T47D (cell line): ENCODE results near the gene ATP11A.

Experiments
- DNase-seq, 2 experiments: peaks; one replicate each; pipeline versions ENCODE4 v3.0.0 to v3.0.0-alpha.2; 2011 to 2012; ENCODE audit warnings: low read depth in 1 of 2, low spot score in 1 of 2
- JUND ChIP-seq: IDR thresholded peaks from 2 replicates; pipeline ENCODE4 v1.6.1; 2012; ENCODE audit warnings: low read depth
- in situ Hi-C: cut with HindIII; loops from 2 replicates; pipeline ENCODE4 v1.10.0; 2016; ENCODE audit warnings: low sequenced_read_pairs, low pct_unique_long_range_greater_than_20kb

Gene ATP11A

DNA sequence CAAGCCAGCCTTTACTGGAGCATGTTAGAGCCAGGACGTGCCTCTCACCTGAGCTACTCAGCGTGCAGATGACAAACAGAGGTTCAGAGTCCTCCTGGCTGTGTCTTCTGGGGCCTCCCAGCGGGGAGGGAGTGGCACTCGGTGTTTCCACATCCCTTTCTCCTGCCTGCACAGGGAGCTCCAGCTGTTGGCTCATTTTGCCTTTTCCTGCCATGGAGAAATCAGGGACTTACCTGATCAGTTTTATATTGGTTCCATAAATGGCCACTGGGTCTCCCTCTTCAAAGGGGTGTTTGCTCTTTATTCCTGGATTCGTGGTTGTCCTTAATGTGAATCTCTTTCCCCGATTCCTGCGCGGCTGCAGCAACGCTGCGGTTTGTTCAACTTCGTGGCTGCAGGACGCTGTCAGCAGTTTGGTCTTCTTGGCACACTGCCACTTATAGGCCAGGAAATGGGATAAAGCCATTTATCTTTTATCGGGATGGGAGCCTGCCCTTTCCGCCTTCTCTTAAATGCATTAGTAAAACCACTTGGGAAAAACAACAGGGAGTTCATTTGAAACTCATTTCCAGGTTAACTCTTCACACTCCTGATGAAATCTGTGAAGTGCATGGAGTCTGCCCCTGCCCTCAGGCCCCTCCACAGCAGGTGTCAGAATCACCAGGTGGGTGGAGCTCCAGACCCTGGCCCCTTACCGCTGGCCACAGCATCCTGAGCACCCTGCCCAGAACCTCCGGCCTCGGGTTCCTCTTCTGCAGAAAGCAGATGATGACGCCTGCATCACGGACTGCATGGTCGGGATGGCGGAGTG lies 239.3 kb downstream of the ATP11A start:
- DNase-seq: no peak
- no peak for TF ChIP-seq JUND
- in situ Hi-C loops: no loop called here

DNA sequence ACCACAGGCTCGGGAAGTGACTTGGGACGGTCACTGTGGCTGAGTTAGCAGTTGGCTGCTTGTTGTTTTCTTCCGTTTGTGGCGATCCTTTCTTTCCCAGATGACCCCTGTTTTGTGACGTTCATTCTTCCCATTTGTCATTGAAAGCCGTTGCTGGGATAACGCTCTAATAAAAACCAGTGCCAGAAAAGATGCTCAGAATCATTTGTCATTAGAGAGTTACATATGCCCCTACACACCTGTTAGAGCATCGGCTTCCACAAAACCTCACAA lies 239.9 kb downstream of the ATP11A start:
- TF ChIP-seq JUND: no peak
- in situ Hi-C loops: no loop called here
- DNase-seq: no peak

DNA sequence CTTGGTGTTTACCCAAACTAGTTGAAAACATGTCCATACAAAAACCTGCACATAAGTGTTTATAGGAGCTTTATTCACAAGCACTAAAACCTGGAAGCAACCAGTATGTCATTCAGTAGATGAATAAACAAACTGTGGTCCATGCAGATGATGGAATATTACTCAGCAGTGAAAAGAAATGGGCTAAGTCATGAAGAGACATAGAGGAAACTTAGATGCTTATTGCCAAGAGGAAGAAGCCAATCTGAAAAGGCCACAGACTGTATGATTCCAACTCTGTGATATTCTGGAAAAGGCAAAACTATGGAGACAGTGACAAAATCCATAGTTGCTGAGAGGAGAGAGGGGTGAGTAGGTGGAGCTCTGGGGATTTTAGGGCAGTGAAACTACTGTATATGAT lies 240.4 kb downstream of the ATP11A start:
- TF ChIP-seq JUND: no peak
- DNase-seq: no peak
- in situ Hi-C loops: no loop called here

DNA sequence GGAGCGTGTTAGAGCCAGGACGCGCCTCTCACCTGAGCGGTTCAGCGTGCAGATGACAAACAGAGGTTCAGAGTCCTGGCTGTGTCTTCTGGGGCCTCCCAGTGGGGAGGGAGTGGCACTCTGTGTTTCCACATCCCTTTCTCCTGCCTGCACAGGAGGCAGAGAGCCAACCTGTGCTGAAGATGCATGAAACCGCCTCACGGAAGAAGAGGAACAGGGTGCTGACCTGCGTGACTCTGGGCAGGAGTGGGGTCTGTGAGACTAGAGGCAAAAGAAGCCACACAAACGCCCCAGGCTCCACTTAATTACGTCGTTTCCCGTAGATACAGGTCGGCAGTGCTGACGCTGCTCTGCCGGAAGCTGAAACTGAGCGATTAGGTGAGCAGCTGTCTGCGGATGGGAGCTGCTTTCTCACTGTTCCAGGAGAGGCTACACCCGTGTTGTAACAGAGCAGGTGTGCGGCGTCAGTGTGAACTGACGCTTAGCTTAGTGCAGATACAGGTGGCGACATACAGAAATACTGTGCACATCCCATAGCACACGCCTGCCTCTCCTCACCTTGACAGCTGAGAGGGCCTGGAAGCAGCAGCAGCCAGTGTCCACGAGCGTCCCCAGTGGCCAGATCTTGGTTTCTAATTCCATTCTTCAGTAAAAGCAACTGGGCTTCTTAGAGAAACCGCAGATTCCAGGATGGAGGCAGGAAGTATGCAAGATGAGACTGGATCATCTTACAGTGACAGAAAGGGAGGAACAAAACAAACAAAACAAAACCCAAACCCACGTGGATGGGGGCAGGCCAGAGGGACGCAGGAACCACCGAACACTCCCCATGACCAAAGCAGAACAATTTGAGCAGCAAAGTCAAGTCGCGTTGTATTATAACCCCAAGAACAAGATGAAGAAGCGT lies 241.4 kb downstream of the ATP11A start:
- in situ Hi-C loops: no loop called here
- no peak for TF ChIP-seq JUND
- peak; percentile 79 to 83 for DNase-seq

DNA sequence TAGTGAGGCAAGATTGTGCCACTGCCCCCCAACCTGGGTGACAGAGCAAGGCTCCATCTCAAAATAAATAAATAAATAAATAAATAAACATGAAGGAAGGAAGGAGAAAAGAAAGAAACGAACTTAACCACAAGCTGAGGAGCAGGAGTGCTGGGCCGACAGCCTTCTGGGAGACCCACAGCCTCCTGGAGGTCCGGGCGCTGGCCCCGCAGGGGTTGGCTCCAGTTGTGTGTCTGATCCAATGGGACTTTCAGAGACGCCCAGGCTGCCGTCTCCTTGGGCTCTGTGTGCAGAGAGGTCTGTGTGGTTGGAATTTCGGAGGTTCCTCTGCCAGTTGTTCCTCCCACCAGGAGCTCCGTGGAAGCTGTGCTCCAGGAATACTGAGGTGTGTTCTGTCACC lies 243.1 kb downstream of the ATP11A start:
- TF ChIP-seq JUND: no peak
- in situ Hi-C loops: no loop called here
- no peak for DNase-seq

DNA sequence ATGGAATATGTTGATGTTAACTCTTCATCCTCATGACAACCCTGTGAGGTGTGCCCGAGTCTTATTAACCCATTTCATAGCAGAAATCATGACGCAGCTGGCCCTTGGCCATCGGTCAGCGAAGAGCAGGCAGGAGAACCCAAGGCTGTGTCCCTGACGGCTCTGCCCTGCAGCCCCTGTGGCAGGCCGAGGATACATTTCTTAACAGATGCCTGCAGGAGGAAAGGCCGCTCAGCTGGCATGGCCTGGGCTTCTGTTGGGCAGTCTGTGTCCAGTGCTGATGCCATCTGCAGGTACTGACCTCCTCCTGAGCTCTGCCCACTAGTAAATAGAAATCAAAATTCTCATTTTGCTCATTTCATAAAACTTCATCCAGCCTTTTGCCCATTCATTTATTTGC lies 243.8 kb downstream of the ATP11A start:
- in situ Hi-C loops: no loop called here
- no peak for DNase-seq
- no peak for TF ChIP-seq JUND

DNA sequence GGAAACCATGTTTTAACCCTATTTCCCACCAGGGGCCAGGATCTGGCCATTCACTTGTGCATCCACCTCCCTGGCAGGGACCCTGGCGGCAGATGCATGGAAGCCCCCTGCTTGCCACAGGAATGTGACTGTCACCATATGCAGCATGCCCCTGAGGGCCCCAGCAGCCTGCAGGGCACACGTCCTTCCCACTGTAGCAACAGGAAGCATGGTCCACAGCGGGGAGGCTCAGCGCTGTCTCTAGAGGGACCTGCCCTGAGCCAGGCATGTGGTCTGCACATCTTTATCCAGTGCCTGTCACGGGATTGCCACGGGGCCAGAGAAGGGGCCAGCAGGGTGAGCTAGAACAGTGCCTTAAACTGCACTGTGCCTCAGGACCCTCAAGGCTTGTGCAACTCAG lies 244.2 kb downstream of the ATP11A start:
- in situ Hi-C loops: no loop called here
- no peak for DNase-seq
- TF ChIP-seq JUND: no peak
